Fibroblast of mammary gland (primary cell): ENCODE results near the gene PMFBP1.

Experiments
- DNase-seq: peaks from one replicate; pipeline ENCODE4 v3.0.0-alpha.2; 2010; ENCODE audit warnings: low read depth
- H3K4me3 ChIP-seq: 2 replicates; pipeline ENCODE4 v1.5.1; 2011; ENCODE audit warnings: low read depth, mild to moderate bottlenecking, low read length, moderate library complexity; ENCODE audit not compliant: control insufficient read depth
- CTCF ChIP-seq: conservative IDR thresholded peaks from 2 replicates; pipeline ENCODE4 v1.5.1; 2011; ENCODE audit warnings: low read depth, low read length, inconsistent platforms; ENCODE audit not compliant: control insufficient read depth, insufficient read depth

PMFBP1 gene

GRCh38 chr16:72122308-72122707 lies 49.6 kb downstream of the PMFBP1 start:
- no peak for TF ChIP-seq CTCF
- H3K4me3 ChIP-seq, result no peak overlapping the region
- DNase-seq, result no peak

DNA sequence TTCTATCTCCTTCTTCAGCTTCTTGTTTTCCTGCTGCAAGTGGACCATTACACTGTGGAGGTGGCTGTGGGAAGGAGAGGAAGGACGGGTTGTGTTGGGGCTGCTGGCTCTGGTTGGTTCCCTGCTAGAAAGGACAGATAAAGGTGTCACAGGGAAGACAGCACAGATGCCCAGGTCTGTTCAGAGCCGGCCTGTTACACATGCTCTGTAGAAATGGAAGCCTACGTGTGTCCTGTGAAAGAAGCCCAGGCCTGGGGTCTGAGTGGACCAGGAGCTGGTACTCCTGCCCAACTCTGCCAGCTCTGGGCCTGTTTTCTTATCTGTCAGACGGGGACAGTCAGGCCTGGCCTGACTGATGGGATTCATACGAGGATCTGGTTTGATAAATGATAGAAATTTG lies 51.9 kb downstream of the PMFBP1 start:
- no peak for TF ChIP-seq CTCF
- H3K4me3 ChIP-seq, result no peak overlapping the region
- DNase-seq, result no peak

- H3K4me3 ChIP-seq, result no peak overlapping the region
- no peak for DNase-seq
- no peak for TF ChIP-seq CTCF
Measured at GRCh38 chr16:72113616-72113945, 58.4 kb downstream of the PMFBP1 start.

DNA sequence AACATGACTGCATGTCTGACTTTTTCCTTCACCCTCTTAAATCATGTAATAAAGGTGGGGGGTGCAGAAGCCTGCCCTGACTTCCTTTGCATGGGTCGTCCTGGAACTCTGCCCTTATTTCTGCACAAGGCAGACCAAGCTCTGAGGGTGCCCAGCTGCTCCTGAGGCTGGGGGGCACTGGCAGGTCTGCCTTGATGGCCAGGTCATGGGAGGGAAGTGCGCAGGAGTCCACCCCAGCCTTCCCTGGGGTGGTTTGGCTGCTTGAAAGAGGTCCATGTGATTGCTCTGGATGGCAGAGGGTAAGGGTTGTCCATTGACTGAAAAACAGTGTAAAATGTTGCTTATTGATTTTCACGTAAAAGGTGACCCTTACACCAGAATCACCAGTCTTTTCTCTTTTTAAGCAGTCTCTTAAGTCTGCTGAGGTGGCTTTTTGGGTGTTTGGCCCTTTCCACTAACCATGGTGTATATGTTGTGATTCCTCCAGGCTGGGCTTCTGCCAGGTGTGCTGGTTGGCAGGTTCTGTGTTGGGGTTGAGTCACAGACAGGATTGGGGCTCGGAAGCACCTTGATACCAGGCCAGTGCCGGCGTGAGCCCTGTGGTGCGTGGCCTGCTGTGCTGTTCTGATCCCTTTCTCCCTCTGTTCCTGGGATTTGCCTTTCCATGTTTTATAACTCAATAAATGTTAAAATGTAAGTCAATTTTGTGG lies 58.9 kb downstream of the PMFBP1 start:
- TF ChIP-seq CTCF, result no peak
- H3K4me3 ChIP-seq, result no peak overlapping the region
- DNase-seq, result no peak

DNA sequence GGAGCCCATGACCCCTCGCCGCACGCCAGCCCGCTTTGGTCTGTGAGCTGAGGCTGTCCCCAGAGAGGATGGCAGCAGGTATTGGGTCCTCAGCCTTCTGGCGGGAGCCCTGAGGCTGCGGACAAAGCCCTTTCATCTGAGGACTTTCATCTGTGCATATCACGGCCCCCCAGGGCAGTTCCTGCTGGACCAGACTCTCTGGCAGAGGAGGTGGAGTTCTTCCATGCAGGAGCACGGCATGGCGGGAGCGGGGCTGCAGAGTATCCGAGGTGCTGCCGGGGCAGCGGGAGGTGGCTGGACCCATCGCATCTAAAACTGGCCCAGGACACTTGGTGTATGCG lies 59.5 kb downstream of the PMFBP1 start:
- TF ChIP-seq CTCF, result no peak
- DNase-seq, result no peak
- no peak overlapping the region for H3K4me3 ChIP-seq

GRCh38 chr16:72111657-72112451 lies 60.1 kb downstream of the PMFBP1 start:
- no peak overlapping the region for H3K4me3 ChIP-seq
- TF ChIP-seq CTCF, result no peak
- DNase-seq, result no peak
